Left ventricle myocardium inferior (tissue), 1 donor: Measurements from ENCODE around the gene PGLYRP4. TPM values are rescaled to one million over a fixed set of nuclear protein-coding genes. Genes with fewer than 3 reads are reported as not detected.
A peak's percentile ranks its signal among the peaks of the same experiment; 100 is the strongest.

Experiments
- DNase-seq: peaks from one replicate; pipeline ENCODE4 v3.0.0-alpha.2; 2020
- H3K27ac ChIP-seq: fragments of 200-600 bp; replicated peaks from 2 replicates; pipeline ENCODE4 v1.8.0; 2021
- H3K27me3 ChIP-seq: fragments of 200-600 bp; 2 replicates; pipeline ENCODE4 v1.8.0; 2021; ENCODE audit warnings: low read depth
- H3K36me3 ChIP-seq: fragments of 200-600 bp; 2 replicates; pipeline ENCODE4 v1.8.0; 2021
- H3K4me1 ChIP-seq: fragments of 200-600 bp; 2 replicates; pipeline ENCODE4 v1.8.0; 2021
- H3K4me3 ChIP-seq: fragments of 200-600 bp; 2 replicates; pipeline ENCODE4 v1.8.0; 2021; ENCODE audit warnings: mild to moderate bottlenecking, moderate library complexity
- H3K9me3 ChIP-seq: fragments of 200-600 bp; replicated peaks from 2 replicates; pipeline ENCODE4 v1.8.0; 2021
- intact Hi-C: fragments of 100-400 bp; cut with micrococcal nuclease; formaldehyde crosslinking; loops from one replicate; pipeline ENCODE4 v1.11.0; 2022
- total RNA-seq: library from RNA; stranded (reverse); fragmentation: NEBNext Ultra II Directional; extraction: Animal tissue kit (Norgen Biotek cat#: 25700); gene quantifications from one replicate; pipeline ENCODE4 v1.2.1, GENCODE V29; 2021
- TF ChIP-seq, protein P1 (sequence below): fragments of 200-600 bp; IDR thresholded peaks from 2 replicates; pipeline ENCODE4 v1.8.0; 2021; ENCODE audit warnings: antibody characterized with exemption, mild to moderate bottlenecking, borderline replicate concordance
- donor health status: DM: no; HTN: yes; CAD: no; lungs with severe emphysema.

Gene PGLYRP4
- total RNA-seq, 1 donor from 2014 or later, result not detected

DNA sequence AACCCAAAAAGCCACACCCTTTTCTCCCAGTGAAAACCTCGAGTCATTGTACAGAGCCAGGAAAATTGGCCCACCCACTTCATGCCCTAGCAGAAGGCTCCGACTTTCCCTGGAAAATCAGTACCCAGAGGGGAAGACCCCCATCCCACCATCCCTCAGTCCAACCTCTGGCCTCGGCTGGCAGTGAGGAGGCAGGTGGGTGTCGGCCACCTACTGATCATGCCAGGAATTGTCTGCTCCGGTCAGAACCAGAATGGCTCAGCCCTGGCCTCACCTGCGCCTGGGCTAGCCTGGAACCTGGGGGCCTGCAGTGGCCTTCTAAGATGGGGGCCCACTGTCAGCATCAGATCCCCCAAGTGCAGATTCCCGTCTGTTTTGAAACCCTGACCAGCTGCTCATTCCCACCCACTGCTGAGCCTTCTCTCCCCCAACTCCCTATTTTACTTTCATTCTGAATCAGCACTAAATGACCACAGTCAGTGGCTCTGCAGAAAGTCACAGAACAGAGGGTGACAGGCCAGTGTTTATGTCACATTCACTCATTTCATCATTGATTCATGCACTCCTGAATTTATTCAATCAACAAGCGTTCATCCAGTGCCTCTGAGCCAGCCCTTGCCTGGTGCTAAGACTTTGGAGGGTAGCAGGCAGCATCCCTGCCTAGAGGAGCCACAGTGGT is 6.0 kb upstream of the PGLYRP4 start:
- Histone ChIP-seq H3K9me3 (no peaks in the 10 kb centered on the region), H3K27me3 (peaks cover 33% of the 10 kb centered on the region), H3K4me3 (no peak overlapping the region), H3K4me1 (no peaks in the 10 kb centered on the region), H3K36me3 (no peaks in the 10 kb centered on the region), H3K27ac (no peak overlapping the region)
- TF ChIP-seq, protein P1, sequence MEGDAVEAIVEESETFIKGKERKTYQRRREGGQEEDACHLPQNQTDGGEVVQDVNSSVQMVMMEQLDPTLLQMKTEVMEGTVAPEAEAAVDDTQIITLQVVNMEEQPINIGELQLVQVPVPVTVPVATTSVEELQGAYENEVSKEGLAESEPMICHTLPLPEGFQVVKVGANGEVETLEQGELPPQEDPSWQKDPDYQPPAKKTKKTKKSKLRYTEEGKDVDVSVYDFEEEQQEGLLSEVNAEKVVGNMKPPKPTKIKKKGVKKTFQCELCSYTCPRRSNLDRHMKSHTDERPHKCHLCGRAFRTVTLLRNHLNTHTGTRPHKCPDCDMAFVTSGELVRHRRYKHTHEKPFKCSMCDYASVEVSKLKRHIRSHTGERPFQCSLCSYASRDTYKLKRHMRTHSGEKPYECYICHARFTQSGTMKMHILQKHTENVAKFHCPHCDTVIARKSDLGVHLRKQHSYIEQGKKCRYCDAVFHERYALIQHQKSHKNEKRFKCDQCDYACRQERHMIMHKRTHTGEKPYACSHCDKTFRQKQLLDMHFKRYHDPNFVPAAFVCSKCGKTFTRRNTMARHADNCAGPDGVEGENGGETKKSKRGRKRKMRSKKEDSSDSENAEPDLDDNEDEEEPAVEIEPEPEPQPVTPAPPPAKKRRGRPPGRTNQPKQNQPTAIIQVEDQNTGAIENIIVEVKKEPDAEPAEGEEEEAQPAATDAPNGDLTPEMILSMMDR, result no peak
- DNase-seq, result no peak
- intact Hi-C loops, result loop anchor here (5.0 kb wide), 1 partner anchor 143 kb away; no protein-coding TSS in a partner anchor

GRCh38 chr1:153353226-153353947 is 4.7 kb upstream of the PGLYRP4 start:
- TF ChIP-seq, protein P1, result peak; percentile 40
- Histone ChIP-seq H3K4me1 (no peaks in the 10 kb centered on the region), H3K36me3 (no peaks in the 10 kb centered on the region), H3K4me3 (no peak overlapping the region), H3K27ac (no peak overlapping the region), H3K27me3 (peaks cover 46% of the 10 kb centered on the region), H3K9me3 (no peaks in the 10 kb centered on the region)
- intact Hi-C loops, result loop anchor here (5.0 kb wide), 1 partner anchor 144 kb away; no protein-coding TSS in a partner anchor
- no peak for DNase-seq

DNA sequence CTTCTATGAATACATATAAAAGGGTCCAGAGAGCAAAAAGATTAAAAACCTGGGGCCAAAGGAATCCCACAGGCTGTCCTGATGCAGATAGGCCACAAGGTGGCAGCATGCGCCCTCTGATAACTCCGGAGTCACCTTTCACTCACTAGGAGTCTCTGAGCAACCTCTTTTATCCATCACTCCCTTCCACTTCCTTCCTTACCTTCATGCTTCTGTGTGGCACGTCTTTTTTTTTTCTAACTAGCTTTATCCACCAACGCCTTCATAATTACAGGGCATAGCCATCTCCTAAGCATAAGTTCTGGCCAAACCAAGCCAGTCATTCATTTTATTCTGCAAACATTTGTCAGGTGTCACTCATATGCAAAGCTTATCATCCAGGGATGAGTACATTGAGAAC is 3.9 kb upstream of the PGLYRP4 start:
- H3K9me3 ChIP-seq, result no peaks in the 10 kb centered on the region
- TF ChIP-seq, protein P1, result peak; percentile 95
- no peak overlapping the region for H3K4me3 ChIP-seq
- intact Hi-C loops, result loop anchor here (5.0 kb wide), 1 partner anchor 145 kb away; no protein-coding TSS in a partner anchor
- H3K27me3 ChIP-seq, result peaks cover 55% of the 10 kb centered on the region
- no peaks in the 10 kb centered on the region for H3K4me1 ChIP-seq
- DNase-seq, result peak; percentile 62
- H3K27ac ChIP-seq, result no peak overlapping the region
- H3K36me3 ChIP-seq, result no peaks in the 10 kb centered on the region

- Histone ChIP-seq H3K27ac (no peak overlapping the region), H3K9me3 (no peaks in the 10 kb centered on the region), H3K4me1 (no peaks in the 10 kb centered on the region), H3K27me3 (peaks cover 75% of the 10 kb centered on the region), H3K4me3 (no peak overlapping the region), H3K36me3 (no peaks in the 10 kb centered on the region)
- intact Hi-C loops, result loop anchor here (5.0 kb wide), 1 partner anchor 147 kb away; no protein-coding TSS in a partner anchor
- no peak for DNase-seq
- TF ChIP-seq, protein P1, result no peak
Measured at GRCh38 chr1:153350321-153350957, 1.8 kb upstream of the PGLYRP4 start.
